SK-N-MC (cell line): ENCODE data around the gene MARCOL.

Experiments
- EZH2 ChIP-seq: fragments of 200-600 bp; sonication (generic); IDR thresholded peaks from one replicate; pipeline ENCODE4 v1.6.1; 2017; ENCODE audit warnings: antibody characterized with exemption
- POLR2AphosphoS5 ChIP-seq: IDR thresholded peaks from 2 replicates; pipeline ENCODE4 v1.6.1; 2012; ENCODE audit warnings: mild to moderate bottlenecking, low read depth, low read length, borderline replicate concordance

DNA sequence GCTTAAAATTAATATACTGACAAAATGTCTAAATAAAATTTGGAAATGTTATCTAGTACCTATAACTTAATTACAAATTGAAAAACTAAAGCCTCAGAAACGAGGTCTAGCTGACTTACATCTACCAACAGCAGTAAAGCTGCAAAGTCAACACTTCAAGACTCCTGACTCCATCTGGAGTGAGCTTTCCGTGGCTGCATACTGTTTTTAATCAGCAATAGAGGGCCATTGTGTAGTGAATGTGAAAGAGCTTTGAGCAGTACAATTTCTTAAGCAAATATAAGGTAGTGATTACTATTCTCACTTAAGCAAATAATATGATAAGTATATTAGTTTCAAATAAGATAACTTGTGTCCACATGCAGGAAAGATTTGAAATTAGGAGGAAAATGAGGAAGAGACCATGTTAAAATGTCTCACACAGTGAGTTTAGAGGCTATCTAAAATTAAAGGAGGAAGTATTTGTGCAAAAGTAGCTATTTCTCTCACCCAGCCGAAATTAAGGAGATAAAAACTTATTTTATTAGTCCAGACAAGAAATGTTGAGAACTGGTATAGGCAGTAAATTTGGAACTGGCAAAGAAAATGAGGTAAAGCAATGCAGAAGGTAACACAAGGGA, 29.1 kb upstream of the MARCOL start:
- TF ChIP-seq EZH2 (no peak), POLR2AphosphoS5 (no peak)
